NCI-H2029 treated with DMSO at 0.1 percent for 48 hours (cell line): ENCODE data around the gene TLCD3B.
"Not testable (repeated sequence)": the region's sequence is repeated elsewhere in the genome, so short reads cannot be mapped to it uniquely, and the experiment has no call there.

Experiments used
- DNase-seq: peaks from one replicate; lab custom pipeline; 2025; lab: John Stamatoyannopoulos, UW

Gene TLCD3B

DNA sequence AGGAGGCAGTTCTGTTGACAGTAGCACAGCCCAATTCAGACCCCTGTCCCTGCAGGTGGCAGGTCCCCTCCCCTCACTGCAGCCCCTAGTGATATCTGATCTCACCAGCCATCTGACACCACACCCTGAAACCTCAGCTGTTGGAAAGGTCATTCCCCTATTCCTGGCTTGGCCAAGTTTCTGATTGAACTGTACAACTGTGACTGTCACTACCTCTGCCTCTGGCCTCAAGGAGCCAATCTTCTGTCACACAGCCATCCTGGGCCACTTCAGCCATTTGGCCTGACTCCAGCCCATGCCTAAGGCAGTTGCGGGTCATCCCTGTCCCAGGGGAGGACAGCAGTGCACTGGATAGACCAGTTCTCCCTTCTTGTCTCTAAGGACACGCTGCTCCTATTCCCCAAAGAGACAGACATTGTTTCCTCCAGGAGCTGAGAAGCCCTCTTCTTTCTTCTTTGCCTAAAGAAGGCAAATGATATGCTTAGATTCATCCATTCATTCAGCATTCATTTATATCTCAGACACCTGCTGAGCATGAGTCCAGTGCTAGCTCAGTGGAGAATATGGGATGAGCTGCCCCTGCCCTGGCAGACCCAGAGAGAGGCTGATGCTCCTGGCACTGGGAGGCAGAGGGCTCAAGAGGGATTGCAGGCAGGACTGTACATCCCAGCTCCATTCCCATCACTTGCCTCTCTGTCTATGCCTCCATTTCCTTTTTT is 29.9 kb upstream of the TLCD3B start:
- DNase-seq, result no peak

DNA sequence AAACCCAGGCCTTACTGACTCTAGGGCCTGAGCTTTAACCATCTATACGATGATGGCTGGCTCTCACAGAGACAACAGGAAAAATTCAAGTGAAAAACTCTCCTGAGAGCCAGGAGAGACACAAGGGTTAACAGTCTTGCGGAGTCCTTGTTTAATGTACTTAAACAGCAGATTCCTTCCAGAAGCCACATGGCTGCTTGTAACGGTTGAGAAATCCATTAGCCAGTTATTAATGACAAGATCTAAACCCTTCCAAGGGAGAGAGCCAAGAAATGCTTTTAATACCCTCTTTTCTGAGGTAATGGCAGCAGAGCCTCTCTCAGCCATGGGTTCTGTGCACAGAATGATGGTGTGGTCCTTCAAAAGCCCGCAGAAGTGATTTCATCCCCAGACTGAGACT is 29.3 kb upstream of the TLCD3B start:
- no peak for DNase-seq

DNA sequence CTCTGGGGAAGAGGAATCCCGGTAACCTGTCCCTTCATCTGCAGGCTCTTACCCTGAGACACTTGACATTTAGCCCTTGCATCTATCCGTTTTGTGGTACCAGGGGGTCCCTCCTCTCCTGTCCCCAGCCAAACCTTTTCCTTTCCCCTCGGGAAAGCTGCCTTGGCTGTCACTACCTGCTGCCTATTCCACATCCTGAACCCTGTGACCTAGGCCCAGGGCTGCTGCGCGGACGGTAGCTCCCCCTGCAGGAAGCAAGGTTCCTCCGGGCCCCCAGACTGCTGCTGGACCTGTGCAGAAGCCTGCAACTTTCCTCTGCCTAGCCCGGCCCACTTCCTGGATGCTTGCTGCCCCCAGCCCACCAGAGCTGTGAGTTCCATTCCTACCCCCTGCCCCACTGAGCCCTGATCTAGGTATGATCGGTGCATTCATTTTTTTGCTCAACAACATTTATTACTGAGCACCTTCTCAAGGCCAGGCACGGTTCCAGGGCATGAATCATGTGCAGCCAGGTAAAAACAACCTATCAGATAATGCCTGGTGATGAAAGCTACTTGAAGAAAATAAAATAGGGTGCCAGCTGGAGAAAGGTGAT is 24.0 kb upstream of the TLCD3B start:
- no peak for DNase-seq

DNA sequence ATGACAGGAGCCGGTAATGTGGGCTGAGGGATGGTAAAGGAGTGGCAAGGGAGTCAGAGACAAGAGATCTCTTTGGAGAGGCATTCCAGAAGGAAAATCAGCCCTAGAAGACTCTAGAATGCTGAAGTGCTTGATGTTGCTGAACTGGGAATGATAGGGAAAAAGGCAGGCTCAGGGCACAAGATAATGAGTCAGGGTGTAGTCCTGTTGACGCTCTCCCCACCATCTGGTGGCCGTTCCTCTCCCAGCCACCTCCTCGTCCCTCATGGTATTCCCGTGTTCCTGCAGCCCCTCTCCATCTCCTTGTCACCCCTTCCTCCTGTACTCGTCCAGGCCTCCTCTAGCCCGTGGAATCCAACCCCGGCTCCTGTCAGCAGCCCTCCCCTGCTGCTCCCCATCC is 23.4 kb upstream of the TLCD3B start:
- DNase-seq, result no peak

DNA sequence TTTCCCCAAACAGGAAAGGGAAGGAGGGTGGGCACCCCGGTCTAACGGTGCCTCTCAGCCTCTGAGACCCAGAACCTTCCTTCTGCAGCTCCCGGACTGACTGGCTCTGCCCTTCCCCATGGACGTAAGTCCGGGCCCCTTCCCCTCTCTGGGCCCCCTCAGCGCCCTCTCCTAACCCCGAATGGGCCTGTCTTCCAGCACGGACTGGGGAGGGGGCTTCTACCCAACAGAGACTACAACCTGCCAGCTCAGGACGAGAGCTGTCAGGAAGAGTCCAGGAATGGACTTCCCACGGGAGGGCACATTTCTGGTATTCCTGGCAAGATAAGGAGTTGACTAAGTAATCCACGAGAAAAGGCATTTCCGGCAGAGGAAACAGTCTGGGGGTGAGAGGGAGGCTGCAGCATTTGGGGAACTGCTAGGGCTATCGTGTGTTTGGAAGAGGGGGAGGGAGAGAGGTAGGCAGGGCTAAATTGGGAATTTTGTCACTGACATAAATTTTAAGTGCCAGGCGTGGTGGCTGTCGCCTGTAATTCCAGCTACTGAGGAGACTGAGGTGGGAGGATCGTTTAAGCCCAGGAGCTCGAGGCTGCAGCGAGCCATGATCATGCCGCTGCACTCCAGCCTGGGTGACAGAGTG is 22.4 kb upstream of the TLCD3B start:
- DNase-seq, result no peak

DNA sequence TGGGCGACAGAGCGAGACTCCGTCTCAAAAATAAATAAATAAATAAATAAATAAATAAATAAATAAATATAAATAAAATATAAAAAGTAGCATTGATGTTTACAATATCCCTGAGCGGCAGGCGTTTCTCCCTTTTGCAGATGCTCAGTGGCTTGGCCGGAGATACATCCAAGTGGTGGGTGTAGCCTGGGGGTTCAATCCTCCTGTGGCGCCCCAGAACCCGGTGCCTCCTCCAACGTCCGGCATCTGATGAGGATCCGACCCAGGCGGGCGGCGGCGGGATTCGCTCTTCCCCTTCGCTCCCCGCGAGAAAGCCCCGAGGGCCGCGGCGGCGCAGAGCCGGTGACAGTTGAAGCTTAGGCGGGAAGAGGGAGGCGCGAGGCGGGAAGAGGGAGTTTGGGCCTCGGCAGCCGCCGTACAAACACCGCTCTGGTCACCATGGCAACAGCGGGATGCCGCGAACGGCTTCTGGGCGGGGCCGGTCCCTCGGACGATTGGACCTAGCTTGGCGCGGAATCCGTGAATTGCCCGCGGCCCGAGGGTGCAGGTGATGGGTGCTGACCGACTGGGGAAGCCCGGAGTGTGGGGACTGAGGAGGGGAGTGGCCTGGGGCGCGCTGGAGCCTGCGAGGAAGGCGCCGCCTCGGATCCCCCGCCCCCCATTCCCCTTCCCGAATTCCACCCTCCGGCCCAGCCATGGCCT is 21.8 kb upstream of the TLCD3B start:
- peak; percentile 69 for DNase-seq

DNA sequence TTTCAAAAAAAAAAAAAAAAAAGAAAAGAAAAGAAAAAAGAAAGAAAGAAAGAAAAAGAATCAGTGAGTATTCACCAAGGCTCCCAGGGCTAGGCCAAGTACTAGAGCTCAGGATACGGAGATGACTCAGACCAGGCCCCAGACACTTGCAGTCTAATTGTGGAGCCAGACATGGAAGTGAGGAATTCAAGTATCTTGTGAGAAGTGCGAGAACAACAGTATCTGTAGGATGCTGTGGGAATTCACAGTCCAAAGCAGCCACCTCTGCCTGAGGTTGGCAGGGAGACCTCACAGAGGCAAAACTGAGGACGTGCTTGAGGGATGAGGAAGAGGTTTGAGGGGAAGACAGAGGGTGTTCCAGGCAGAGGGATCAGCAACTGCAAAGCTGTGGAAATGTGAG is 20.4 kb upstream of the TLCD3B start:
- no peak for DNase-seq

DNA sequence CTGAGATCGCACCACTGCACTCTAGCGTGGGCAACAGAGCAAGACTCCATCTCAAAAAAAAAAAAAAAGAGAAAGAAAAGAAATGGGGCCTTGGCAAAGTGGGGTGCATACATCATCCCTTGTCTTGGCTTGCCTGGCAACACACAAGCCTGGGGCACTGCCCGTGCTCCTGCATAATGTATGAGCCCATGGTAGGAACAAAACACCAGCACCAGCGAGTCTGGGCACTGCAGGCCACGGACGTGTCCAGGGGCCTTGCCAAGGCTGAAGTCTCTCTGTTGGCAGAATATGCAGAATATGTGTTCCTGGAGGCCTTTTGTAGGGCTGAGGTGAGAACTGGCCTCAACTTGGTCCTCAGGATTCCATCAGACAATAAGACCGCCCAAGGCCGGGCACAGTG is 18.8 kb upstream of the TLCD3B start:
- DNase-seq, result no peak

DNA sequence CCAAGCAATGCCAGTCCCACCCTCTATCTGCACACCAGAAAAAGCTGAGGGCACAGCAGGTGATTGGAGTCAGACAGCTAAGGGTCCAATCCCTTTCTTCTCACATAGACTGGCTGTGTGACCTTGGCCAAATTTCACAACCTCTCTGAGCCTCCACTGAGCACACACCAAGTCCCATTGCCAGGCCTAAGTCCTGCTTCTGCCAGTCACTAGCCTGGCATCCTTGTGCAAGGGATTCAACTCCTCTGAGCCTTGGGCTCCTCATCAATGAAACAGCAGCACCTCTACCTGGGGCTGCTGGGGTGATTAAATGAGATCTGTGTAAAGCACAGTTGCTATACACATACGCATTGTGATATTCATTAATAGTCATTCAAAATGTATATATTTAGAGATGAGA is 15.5 kb upstream of the TLCD3B start:
- no peak for DNase-seq

DNA sequence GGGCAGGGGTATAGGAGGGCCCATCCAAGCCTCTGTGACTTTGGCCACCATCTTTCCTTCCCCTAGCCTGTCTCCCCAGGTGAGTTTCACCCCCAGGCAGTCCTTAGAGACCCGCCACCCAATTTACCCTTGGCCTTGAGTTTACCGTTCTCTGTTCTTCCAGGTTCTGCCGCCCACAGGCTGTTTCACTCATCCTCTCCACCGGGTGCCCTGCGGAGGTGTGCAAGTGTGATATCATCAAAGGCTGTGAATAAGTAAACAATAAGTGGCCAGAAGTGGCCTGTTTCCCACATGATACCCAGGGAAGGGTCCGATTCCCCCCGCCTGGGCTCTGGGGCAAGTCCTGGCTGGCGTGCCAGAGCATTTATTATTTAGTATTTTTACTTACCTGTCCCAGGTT is 15.1 kb upstream of the TLCD3B start:
- DNase-seq, result no peak

DNA sequence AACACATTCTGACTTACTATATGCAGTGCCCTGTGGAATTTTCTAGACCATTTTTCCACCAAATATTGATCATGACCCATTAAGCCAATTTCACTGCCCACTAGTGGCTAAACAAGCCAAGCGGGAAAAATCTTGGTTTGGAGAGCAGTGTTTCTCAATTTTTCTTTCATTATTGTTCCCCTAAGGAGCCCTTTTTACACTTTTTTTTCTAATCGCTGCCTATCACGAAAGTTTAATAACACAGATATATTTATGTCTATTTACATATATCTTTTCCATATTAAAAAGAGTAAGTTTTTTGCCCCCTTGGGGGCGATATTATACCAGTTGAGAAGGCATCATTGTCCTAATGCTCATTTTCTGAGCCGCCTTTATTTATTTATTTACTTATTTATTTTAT is 10.8 kb upstream of the TLCD3B start:
- no peak for DNase-seq

DNA sequence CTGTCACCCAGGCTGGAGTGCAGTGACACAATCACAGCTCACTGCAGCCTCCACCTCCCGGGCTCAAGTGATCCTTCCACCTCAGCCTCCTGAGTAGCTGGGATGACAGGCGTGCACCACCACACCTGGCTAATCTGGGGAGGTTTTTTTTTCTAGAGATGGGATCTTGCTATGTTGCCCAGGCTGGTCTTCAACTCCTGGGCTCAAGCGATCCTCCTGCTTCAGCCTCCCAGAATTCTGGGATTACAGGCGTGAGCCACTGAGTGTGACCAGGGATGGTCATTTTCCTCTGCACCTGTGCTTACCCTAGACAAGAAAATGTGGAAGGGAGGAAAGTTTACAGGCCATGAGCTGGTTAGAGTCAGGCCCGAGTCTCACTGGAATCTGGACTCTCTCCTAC is 9.6 kb upstream of the TLCD3B start:
- not testable (repeated sequence) for DNase-seq

DNA sequence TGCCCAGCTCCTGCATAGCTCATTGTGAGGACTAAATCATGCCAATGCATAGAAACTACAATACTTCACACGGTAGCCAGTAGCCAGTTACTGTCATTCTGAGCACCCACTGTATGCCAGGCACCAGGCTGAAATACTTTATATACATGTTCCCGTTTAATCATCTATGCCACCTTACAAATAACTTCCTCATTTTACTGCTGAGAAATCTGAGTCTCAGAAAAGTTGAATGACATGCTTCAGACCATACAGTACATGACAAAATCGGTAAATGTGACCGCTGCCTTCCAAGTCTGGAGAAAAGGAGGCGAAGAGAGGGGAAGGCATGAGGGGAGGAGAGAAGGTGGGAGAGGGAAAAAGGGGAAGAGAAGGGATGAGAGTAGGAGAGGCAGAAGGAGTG is 9.2 kb upstream of the TLCD3B start:
- no peak for DNase-seq

DNA sequence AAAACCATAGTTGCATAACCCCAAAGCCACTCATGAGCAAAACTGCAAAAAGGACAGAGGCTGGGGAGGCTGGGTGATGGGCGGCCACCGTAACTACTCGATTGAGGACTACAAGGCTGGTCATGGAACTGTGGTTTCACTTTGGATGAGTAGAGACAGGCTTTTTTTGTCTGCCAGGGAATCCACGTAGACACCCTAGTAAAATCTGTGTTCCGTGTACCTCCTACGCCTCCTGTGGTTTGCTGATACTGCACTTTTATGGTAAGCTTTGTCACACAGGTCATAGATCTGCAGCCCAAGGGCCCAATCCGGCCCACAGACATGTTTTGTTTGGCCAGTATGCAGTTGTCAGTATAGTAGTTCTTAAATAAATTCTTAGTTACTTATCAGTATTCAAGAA is 2.2 kb upstream of the TLCD3B start:
- DNase-seq, result no peak

DNA sequence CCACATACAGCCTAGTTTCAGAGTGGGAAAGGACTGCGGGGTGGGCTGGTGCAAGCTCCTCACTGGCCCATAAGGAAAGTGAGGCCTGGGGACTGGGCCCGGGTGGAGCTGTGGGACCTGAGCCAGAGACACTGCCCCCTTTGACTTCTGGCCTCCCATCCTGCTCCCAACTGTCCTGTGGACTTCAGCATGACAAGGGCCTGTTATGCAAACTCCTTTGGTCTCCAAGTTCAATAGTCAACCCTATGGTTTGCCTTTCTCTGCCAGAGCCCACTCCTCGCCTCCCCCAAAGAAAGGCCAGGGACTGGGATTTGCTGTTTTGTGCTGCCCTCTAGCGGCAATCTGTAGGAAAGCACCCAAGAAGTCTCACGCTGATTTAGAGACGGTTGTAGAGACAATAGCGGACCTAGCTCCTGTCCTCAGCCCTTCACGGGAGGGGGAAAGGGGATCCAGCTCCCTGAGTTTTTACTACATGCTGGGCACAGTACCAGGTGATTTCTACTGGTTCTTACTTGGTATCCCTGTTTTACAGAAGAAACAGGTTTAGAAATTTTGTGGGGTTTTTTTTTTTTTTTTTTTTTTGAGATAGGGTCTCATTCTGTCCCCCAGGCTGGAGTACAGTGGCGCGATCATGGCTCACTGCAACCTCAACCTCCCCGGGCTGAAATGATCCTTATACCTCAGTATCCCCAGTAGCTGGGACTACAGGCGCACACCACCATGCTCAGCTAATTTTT is 1.2 kb upstream of the TLCD3B start:
- peak; percentile 48 for DNase-seq

DNA sequence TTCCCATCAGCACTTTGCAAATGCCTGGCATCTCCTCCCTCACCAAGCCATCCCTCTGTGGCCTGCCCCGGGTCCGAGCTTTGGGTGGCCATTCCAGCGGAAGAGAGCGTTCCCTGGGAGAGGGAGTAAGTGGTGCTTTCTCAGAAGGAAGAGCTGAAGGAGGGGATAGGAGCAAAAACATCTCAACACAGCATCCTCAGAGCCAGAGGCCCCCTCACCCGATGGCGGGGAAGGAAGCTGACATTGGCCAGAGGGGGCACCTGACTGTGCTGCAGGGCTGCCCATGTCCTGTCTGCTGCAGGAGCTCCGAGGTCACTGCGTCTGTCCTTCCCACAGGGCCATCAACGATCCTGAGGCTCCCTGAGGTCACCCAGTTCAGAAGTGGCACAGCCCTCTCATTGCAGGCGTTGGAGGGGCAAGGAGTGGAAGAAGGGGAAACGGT is 427 bp upstream of the TLCD3B start:
- DNase-seq, result no peak

DNA sequence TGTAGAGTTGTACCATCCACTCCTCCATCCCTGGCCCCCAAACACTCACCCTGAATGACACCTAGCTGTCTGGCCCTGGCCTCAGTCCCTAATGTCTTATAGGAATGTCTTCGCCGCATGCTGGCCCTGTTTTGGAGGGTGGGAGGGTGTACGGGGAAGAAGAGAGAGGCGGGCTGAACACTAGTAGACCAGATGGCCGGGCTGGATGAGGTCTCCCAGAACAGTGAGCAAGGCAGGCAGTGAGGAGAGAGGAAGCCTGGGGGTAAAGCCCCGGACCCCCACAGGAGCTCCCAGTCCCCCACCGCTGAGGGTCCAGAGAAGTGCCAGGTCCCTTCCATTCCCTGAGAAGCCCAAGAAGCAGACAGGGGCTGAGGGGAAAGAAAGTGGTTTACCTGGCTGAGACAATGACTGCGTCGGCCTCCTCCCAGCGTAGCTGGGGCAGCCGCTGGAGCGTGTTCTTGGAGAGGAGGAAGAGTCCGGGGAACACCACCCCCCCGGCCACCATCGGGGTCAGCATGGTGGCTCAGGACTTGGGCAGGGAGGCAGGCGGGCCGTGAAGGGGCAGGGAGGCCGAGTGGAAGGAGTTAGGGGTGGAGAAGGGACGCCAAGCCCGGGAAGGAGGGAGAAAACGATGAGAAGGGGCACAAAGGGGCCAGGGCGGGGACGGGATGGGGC is 923 bp downstream of the TLCD3B start:
- DNase-seq, result no peak

DNA sequence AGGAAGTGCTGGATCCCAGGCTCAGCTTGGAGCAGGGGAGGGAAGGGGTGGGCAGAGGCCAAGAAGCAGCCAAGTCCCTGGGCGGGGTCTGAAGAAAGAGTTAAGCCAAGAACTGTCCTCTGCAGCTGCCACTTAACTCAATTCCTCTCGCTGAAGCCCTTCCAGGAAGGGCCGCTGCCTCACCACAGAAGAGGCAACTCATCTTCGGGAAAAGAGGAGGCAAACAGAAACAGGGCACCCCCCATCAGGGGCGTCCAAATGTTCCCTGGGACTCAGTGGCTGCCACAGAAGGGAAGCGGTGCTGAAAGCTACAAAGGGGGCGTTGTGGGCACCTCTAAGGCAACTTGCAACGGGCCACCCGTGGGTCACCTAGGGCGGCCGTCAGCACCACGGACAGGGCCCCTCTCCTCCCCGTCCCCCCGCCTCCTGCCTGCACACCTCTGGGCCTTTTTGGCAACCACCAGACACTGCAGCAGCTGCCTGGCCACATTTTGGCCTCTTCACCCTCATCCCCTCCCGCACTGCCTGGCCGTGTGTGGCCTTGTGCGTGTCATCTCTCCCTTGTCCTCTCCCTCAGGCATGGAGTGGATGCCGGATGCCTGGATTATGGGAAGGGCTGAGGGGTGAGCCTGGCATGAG is 2.5 kb downstream of the TLCD3B start:
- DNase-seq, result no peak

DNA sequence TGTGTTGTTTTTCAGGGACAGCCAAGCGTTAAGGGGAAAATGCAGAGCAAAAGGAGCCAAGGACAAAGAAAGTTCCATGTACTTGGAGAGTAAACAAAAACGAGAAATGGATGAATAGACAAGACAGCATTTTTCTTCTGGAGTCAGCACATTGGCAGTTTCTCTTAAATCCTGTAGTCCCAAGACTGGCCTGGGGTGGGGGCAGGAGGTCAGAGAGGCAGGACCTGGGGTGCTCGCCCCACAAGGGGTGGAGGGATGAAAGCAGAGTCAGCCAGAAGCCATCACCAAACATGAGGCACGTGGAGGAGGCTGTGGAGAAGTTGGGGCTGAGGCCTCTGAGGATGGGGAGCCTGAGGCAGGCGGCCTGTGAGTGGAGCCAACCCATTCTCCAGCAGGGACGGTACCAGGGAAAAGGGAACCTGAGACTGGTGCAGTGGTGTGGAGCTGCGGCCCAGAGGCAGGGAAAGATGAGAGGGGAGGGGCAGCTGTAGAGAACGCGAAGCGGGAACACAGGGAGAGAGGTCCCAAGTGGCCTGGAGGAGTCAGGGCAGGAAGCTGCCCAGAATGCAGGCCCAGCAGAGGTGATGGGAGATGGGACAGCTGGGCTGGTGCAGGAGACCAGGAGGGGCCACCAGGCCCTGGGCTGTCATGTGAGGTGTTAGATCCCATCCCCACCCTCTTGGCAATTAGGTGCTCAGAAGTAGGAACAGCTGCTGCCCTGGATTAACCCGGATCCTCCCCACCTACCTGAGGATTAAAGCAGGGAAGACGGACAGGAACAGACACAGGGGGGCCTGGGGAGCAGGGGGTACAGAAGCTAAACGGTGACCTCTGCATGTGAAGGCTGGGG is 3.3 kb downstream of the TLCD3B start:
- no peak for DNase-seq

DNA sequence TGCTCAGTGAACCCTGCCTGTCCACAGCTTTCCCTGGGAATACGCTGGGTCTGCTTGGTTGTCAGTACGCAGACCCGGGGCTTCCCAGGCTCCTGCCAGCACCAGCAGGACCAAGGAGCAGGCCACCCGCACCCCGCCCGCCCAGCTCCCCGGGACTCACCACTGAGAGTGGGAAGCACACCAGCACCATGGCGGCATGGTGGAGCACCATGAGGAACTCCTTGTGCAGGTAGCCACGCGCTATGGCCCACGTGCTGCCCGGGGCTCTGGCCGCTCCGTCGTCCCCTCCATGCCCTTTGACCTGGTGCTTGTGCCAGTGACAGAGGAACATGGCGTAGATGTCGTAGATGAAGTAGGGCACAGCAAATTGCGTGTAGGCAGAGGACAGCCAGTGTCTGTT is 4.6 kb downstream of the TLCD3B start:
- DNase-seq, result no peak
